ENCODE measurements around the gene CLIP2. TPM values are rescaled to one million over a fixed set of nuclear protein-coding genes. Genes with fewer than 3 reads are reported as not detected.
"Not testable (repeated sequence)": the region's sequence is repeated elsewhere in the genome, so short reads cannot be mapped to it uniquely, and the experiment has no call there.

Gene CLIP2
- total RNA-seq, 2 donors from 2014 or later = 77.8 to 81.6 TPM

GRCh38 chr7:74252893-74253292 lies 36.3 kb upstream of the CLIP2 start:
- Histone ChIP-seq H3K36me3 (no peaks in the 10 kb centered on the region), H3K27ac (no peak overlapping the region), H3K9ac (ENCODE audit: low read depth in 2 of 2, low read length in 2 of 2) (no peak overlapping the region), H3K9me3 (no peaks in the 10 kb centered on the region), H3K27me3 (no peaks in the 10 kb centered on the region), H3K4me3 (no peak overlapping the region), H3K4me1 (peaks cover 5% of the 10 kb centered on the region)
- TF ChIP-seq, protein P1, sequence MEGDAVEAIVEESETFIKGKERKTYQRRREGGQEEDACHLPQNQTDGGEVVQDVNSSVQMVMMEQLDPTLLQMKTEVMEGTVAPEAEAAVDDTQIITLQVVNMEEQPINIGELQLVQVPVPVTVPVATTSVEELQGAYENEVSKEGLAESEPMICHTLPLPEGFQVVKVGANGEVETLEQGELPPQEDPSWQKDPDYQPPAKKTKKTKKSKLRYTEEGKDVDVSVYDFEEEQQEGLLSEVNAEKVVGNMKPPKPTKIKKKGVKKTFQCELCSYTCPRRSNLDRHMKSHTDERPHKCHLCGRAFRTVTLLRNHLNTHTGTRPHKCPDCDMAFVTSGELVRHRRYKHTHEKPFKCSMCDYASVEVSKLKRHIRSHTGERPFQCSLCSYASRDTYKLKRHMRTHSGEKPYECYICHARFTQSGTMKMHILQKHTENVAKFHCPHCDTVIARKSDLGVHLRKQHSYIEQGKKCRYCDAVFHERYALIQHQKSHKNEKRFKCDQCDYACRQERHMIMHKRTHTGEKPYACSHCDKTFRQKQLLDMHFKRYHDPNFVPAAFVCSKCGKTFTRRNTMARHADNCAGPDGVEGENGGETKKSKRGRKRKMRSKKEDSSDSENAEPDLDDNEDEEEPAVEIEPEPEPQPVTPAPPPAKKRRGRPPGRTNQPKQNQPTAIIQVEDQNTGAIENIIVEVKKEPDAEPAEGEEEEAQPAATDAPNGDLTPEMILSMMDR (IDR thresholded peaks at IDR 0.05) = no peak
- peak; percentile 66 for DNase-seq
- intact Hi-C loops (cut with DNase I) = no loop called here

- Histone ChIP-seq H3K27me3 (no peaks in the 10 kb centered on the region), H3K36me3 (no peaks in the 10 kb centered on the region), H3K27ac (no peak overlapping the region), H3K9ac (ENCODE audit: low read depth in 2 of 2, low read length in 2 of 2) (peak overlapping the region in 1 of 2 donors; percentile 12), H3K4me3 (peak overlapping the region; percentile 85), H3K4me1 (peaks cover 5% of the 10 kb centered on the region), H3K9me3 (no peaks in the 10 kb centered on the region)
- TF ChIP-seq, protein P1 (IDR thresholded peaks at IDR 0.05) = no peak
- intact Hi-C loops (cut with DNase I) = no loop called here
- no peak for DNase-seq
Measured at GRCh38 chr7:74253331-74253730, 35.9 kb upstream of the CLIP2 start.

- no peaks in the 10 kb centered on the region for H3K36me3 ChIP-seq
- TF ChIP-seq, protein P1 (IDR thresholded peaks at IDR 0.05) = no peak
- peaks cover 5% of the 10 kb centered on the region for H3K4me1 ChIP-seq
- no peaks in the 10 kb centered on the region for H3K27me3 ChIP-seq
- peak overlapping the region; percentile 85 for H3K4me3 ChIP-seq
- H3K27ac ChIP-seq = peak overlapping the region; percentile 99
- DNase-seq = no peak
- intact Hi-C loops (cut with DNase I) = no loop called here
- no peaks in the 10 kb centered on the region for H3K9me3 ChIP-seq
- H3K9ac ChIP-seq (ENCODE audit: low read depth in 2 of 2, low read length in 2 of 2) = peak overlapping the region; percentile 85 to 91
Measured at GRCh38 chr7:74253835-74254128, 35.4 kb upstream of the CLIP2 start.

DNA sequence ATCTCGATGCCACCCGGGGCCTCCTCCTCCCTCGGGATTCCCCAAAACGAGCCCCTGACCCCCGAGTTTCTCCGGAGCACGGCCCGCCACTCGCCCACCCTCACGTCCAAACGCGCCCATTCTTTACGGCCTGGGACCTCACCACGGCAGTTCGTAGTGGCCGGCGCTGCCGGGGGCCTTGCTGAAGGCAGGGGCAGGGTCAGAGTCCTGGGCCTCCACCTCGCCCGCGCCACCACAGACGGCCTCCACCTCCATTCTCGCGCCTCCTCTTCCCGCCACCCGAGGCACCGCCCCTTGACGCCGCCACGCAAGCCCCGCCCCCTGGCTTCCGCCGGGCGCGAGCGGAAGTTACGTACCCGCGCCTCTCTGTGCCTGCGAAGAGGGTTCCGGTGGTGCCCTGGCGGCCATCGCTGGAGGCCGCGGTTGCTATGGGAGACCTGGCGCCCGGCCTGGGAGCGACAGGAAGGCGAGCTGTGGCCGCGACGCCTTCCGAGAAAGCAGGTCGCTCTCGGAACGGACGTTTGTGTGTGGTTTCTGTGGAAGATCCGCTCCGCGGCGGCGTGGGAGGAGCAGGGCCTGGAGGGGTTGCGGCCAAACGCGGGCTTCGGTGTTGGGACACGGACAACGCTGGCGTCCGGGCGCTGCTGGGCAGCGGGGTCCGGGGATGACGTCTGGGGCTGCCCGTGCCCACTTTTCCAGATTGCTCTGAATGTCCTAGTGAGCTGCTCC lies 34.9 kb upstream of the CLIP2 start, which contains the start of gene RFC2:
Gene RFC2, minus strand, starts transcription at position 271 of the 729 bp plus-strand sequence. Its CDS starts 16 bp downstream, at position 255.
- DNase-seq = peak; percentile 98
- no peaks in the 10 kb centered on the region for H3K9me3 ChIP-seq
- H3K9ac ChIP-seq (ENCODE audit: low read depth in 2 of 2, low read length in 2 of 2) = peak within 1 kb of the TSS; percentile 85 to 91
- TF ChIP-seq, protein P1 (IDR thresholded peaks at IDR 0.05) = no peak
- H3K36me3 ChIP-seq = no peaks in the 10 kb centered on the region
- H3K4me3 ChIP-seq = peak within 1 kb of the TSS; percentile 85
- H3K4me1 ChIP-seq = peaks cover 5% of the 10 kb centered on the region
- peak within 1 kb of the TSS; percentile 99 for H3K27ac ChIP-seq
- no peaks in the 10 kb centered on the region for H3K27me3 ChIP-seq
- intact Hi-C loops (cut with DNase I) = no loop called here

DNA sequence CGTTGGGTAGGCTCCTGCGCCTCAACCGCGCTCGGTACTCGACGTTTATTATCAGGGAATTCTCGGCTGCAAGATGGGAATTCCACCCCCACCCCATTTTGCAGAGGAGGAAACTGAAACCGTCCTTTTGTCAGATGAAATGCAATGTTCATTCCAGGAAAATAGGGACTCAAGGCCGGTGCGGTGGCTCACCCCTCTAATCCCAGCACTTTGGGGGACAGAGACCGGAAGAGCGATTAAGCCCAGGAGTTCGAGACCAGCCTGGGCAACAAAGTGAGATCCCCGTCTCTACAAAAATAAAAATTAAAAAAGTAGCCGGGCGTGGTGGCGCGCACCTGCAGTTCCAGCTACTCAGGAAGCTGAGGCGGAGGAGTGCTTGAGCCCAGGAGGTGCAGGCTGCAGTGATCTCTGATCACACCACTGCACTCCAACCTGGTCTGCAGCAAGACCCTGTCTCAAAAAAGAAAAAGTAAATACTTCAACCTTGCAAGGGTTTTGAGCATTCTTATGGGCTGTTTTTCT lies 34.3 kb upstream of the CLIP2 start:
- Histone ChIP-seq H3K9me3 (no peaks in the 10 kb centered on the region), H3K27ac (peak overlapping the region; percentile 99), H3K27me3 (no peaks in the 10 kb centered on the region), H3K4me1 (peaks cover 5% of the 10 kb centered on the region), H3K36me3 (no peaks in the 10 kb centered on the region), H3K9ac (ENCODE audit: low read depth in 2 of 2, low read length in 2 of 2) (peak overlapping the region; percentile 64 to 85), H3K4me3 (peak overlapping the region; percentile 85)
- DNase-seq = no peak
- TF ChIP-seq, protein P1 (IDR thresholded peaks at IDR 0.05) = no peak
- intact Hi-C loops (cut with DNase I) = no loop called here

DNA sequence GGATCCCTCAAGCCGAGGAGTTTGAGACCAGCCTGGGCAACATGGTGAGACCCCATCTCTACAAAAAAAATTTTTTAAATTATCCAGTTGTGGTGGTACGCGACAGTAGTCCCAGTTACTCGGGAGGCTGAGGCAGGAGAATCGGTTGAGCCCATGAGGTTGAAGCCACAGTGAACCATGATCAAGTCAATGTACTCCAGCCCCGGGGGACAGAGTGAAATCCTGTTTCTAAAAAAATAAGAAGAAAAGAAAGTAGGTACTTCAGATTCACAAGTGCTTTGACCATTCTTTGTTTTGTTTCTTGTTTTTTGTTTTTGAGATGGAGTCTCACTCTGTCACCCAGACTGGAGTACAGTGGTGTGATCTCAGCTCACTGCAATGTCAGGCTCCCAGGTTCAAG lies 33.7 kb upstream of the CLIP2 start:
- H3K9ac ChIP-seq (ENCODE audit: low read depth in 2 of 2, low read length in 2 of 2); H3K9me3 ChIP-seq; H3K27me3 ChIP-seq; H3K36me3 ChIP-seq; intact Hi-C loops (cut with DNase I); H3K4me1 ChIP-seq; DNase-seq: not testable (repeated sequence)
- Histone ChIP-seq H3K27ac (peak overlapping the region; percentile 99), H3K4me3 (peak overlapping the region; percentile 85)

Data from colonic mucosa (tissue), 4 donors.